ENCODE results near the gene CRYL1. TPM values are rescaled to one million over a fixed set of nuclear protein-coding genes. Genes with fewer than 3 reads are reported as not detected.

CRYL1 gene
- total RNA-seq, 1 experiment from 2014 or later = 2.9 TPM

DNA sequence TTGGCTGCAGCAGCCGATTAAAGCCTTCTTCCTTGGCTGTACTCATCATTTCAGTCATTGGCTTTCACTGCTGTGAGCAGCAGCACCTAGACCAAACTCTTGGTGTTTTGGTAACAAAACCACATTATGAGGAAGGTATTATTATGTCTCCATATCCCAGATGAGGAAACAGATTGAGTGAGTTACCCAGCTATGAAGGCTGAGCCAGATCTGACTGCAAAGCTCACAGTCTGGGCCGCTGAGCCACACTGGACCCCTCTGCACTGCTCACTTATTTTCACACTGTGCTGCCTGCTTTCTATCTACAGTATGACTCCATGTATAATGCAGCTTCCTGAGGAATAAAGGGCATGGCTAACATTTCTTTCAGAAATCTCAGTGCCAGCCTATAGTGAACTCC is 24.5 kb downstream of the CRYL1 start (continued):
- no peak for TF ChIP-seq TP53 (CRISPR knock-in tag; IDR thresholded peaks at IDR 0.05)

DNA sequence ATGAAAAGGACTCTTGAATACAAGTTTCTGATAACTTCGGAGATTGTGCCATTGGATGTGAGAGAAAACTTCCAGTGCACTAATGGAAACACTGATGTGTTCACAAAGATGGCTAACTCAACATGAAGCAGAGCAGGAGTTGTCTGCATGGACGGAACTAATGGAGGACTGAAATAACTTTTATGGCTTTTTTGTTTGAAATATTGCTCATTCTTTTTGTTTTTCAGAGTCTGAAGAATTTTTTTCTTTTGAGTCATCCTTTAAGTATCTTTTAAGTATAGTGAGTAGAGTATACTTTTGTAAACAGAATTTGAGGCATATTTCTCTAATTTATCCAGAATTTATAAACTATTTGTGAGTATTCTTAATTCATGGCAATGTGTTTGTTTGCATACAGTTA is 25.7 kb downstream of the CRYL1 start:
- CTCF ChIA-PET = no interaction called here
- no peak for DNase-seq (ENCODE audit: low spot score)

DNA sequence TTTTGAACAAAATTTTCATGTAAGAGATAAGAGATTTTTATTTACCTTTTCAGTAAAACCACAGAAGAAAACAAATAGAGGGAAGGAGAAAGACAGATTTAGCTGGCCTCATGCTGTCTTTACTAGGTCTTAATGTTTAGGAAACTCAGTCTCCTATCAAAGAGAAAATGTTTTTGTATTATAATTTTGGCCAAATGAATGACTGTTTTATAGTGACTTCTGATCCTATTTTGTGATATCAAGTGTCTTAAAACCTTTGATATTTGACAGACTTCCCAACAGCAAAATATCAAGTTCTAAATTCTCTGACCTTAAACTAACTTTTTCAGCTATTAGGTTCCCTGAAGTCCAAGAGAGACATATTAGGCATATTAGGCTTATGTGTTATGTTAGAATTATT is 27.0 kb downstream of the CRYL1 start:
- Mint-ChIP-seq H3K4me1 (peaks cover 8% of the 10 kb centered on the region), H3K4me3 (no peak overlapping the region), H3K27me3 (ENCODE audit: low read depth) (peaks cover 3% of the 10 kb centered on the region; the same call in 1 of the 2 replicates), H3K36me3 (peaks cover 12% of the 10 kb centered on the region), H3K9me3 (peaks cover 21% of the 10 kb centered on the region), H3K27ac (no peak overlapping the region)
- ChIA-PET POLR2A (no interaction called here), CTCF (no interaction called here)
- TF ChIP-seq FOXP1 (CRISPR knock-in tag; IDR thresholded peaks at IDR 0.05; ENCODE audit: borderline replicate concordance) (no peak), ZNF671 (CRISPR knock-in tag; IDR thresholded peaks at IDR 0.05) (no peak)
- TF ChIP-seq, protein P1, sequence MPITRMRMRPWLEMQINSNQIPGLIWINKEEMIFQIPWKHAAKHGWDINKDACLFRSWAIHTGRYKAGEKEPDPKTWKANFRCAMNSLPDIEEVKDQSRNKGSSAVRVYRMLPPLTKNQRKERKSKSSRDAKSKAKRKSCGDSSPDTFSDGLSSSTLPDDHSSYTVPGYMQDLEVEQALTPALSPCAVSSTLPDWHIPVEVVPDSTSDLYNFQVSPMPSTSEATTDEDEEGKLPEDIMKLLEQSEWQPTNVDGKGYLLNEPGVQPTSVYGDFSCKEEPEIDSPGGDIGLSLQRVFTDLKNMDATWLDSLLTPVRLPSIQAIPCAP (CRISPR knock-in tag; IDR thresholded peaks at IDR 0.05) = no peak
- TF ChIP-seq, protein P2, sequence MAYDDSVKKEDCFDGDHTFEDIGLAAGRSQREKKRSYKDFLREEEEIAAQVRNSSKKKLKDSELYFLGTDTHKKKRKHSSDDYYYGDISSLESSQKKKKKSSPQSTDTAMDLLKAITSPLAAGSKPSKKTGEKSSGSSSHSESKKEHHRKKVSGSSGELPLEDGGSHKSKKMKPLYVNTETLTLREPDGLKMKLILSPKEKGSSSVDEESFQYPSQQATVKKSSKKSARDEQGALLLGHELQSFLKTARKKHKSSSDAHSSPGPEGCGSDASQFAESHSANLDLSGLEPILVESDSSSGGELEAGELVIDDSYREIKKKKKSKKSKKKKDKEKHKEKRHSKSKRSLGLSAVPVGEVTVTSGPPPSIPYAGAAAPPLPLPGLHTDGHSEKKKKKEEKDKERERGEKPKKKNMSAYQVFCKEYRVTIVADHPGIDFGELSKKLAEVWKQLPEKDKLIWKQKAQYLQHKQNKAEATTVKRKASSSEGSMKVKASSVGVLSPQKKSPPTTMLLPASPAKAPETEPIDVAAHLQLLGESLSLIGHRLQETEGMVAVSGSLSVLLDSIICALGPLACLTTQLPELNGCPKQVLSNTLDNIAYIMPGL (CRISPR knock-in tag; IDR thresholded peaks at IDR 0.05) = no peak
- TF ChIP-seq, protein P3, sequence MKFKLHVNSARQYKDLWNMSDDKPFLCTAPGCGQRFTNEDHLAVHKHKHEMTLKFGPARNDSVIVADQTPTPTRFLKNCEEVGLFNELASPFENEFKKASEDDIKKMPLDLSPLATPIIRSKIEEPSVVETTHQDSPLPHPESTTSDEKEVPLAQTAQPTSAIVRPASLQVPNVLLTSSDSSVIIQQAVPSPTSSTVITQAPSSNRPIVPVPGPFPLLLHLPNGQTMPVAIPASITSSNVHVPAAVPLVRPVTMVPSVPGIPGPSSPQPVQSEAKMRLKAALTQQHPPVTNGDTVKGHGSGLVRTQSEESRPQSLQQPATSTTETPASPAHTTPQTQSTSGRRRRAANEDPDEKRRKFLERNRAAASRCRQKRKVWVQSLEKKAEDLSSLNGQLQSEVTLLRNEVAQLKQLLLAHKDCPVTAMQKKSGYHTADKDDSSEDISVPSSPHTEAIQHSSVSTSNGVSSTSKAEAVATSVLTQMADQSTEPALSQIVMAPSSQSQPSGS (CRISPR knock-in tag; IDR thresholded peaks at IDR 0.05; ENCODE audit: borderline replicate concordance, low read depth) = no peak
- TF ChIP-seq, protein P4, sequence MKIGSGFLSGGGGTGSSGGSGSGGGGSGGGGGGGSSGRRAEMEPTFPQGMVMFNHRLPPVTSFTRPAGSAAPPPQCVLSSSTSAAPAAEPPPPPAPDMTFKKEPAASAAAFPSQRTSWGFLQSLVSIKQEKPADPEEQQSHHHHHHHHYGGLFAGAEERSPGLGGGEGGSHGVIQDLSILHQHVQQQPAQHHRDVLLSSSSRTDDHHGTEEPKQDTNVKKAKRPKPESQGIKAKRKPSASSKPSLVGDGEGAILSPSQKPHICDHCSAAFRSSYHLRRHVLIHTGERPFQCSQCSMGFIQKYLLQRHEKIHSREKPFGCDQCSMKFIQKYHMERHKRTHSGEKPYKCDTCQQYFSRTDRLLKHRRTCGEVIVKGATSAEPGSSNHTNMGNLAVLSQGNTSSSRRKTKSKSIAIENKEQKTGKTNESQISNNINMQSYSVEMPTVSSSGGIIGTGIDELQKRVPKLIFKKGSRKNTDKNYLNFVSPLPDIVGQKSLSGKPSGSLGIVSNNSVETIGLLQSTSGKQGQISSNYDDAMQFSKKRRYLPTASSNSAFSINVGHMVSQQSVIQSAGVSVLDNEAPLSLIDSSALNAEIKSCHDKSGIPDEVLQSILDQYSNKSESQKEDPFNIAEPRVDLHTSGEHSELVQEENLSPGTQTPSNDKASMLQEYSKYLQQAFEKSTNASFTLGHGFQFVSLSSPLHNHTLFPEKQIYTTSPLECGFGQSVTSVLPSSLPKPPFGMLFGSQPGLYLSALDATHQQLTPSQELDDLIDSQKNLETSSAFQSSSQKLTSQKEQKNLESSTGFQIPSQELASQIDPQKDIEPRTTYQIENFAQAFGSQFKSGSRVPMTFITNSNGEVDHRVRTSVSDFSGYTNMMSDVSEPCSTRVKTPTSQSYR (CRISPR knock-in tag; IDR thresholded peaks at IDR 0.05) = no peak
- DNase-seq (ENCODE audit: low spot score) = no peak
- ATAC-seq = no peak

More for the DNA sequence above, 25.7 kb downstream of the CRYL1 start:
- ATAC-seq = no peak
- Mint-ChIP-seq H3K27me3 (ENCODE audit: low read depth) (peaks cover 3% of the 10 kb centered on the region; the same call in 1 of the 2 replicates), H3K4me3 (no peak overlapping the region), H3K9me3 (peaks cover 21% of the 10 kb centered on the region), H3K4me1 (peaks cover 10% of the 10 kb centered on the region), H3K36me3 (peaks cover 12% of the 10 kb centered on the region), H3K27ac (no peak overlapping the region)
- POLR2A ChIA-PET = no interaction called here
- TF ChIP-seq RORB (CRISPR knock-in tag; IDR thresholded peaks at IDR 0.05) (no peak), ZNF317 (CRISPR knock-in tag; IDR thresholded peaks at IDR 0.05; ENCODE audit: borderline replicate concordance, low read depth) (no peak), ATF1 (CRISPR knock-in tag; IDR thresholded peaks at IDR 0.05) (no peak), ZNF138 (CRISPR knock-in tag; conservative IDR thresholded peaks at IDR 0.05) (no peak), SOX15 (CRISPR knock-in tag; IDR thresholded peaks at IDR 0.05) (no peak), MYBL2 (CRISPR knock-in tag; IDR thresholded peaks at IDR 0.05) (no peak), ELF4 (CRISPR knock-in tag; IDR thresholded peaks at IDR 0.05; ENCODE audit: low read depth) (no peak), NFYB (CRISPR knock-in tag; conservative IDR thresholded peaks at IDR 0.05; ENCODE audit: low read depth) (no peak), SP1 (CRISPR knock-in tag; conservative IDR thresholded peaks at IDR 0.05) (no peak), ZNF671 (CRISPR knock-in tag; IDR thresholded peaks at IDR 0.05) (no peak), PRRX2 (CRISPR knock-in tag; IDR thresholded peaks at IDR 0.05) (no peak), GABPB1 (CRISPR knock-in tag; IDR thresholded peaks at IDR 0.05) (no peak)
- TF ChIP-seq, protein P5, sequence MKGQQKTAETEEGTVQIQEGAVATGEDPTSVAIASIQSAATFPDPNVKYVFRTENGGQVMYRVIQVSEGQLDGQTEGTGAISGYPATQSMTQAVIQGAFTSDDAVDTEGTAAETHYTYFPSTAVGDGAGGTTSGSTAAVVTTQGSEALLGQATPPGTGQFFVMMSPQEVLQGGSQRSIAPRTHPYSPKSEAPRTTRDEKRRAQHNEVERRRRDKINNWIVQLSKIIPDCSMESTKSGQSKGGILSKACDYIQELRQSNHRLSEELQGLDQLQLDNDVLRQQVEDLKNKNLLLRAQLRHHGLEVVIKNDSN (CRISPR knock-in tag; IDR thresholded peaks at IDR 0.05) = no peak
- TF ChIP-seq, protein P6, sequence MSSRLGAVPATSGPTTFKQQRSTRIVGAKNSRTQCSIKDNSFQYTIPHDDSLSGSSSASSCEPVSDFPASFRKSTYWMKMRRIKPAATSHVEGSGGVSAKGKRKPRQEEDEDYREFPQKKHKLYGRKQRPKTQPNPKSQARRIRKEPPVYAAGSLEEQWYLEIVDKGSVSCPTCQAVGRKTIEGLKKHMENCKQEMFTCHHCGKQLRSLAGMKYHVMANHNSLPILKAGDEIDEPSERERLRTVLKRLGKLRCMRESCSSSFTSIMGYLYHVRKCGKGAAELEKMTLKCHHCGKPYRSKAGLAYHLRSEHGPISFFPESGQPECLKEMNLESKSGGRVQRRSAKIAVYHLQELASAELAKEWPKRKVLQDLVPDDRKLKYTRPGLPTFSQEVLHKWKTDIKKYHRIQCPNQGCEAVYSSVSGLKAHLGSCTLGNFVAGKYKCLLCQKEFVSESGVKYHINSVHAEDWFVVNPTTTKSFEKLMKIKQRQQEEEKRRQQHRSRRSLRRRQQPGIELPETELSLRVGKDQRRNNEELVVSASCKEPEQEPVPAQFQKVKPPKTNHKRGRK (CRISPR knock-in tag; IDR thresholded peaks at IDR 0.05; ENCODE audit: borderline replicate concordance) = no peak
- TF ChIP-seq, protein P7, sequence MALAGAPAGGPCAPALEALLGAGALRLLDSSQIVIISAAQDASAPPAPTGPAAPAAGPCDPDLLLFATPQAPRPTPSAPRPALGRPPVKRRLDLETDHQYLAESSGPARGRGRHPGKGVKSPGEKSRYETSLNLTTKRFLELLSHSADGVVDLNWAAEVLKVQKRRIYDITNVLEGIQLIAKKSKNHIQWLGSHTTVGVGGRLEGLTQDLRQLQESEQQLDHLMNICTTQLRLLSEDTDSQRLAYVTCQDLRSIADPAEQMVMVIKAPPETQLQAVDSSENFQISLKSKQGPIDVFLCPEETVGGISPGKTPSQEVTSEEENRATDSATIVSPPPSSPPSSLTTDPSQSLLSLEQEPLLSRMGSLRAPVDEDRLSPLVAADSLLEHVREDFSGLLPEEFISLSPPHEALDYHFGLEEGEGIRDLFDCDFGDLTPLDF (CRISPR knock-in tag; IDR thresholded peaks at IDR 0.05) = no peak
- TF ChIP-seq, protein P8, sequence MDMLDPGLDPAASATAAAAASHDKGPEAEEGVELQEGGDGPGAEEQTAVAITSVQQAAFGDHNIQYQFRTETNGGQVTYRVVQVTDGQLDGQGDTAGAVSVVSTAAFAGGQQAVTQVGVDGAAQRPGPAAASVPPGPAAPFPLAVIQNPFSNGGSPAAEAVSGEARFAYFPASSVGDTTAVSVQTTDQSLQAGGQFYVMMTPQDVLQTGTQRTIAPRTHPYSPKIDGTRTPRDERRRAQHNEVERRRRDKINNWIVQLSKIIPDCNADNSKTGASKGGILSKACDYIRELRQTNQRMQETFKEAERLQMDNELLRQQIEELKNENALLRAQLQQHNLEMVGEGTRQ (CRISPR knock-in tag; IDR thresholded peaks at IDR 0.05) = no peak
- TF ChIP-seq, protein P1 (CRISPR knock-in tag; IDR thresholded peaks at IDR 0.05) = no peak
- TF ChIP-seq, protein P9, sequence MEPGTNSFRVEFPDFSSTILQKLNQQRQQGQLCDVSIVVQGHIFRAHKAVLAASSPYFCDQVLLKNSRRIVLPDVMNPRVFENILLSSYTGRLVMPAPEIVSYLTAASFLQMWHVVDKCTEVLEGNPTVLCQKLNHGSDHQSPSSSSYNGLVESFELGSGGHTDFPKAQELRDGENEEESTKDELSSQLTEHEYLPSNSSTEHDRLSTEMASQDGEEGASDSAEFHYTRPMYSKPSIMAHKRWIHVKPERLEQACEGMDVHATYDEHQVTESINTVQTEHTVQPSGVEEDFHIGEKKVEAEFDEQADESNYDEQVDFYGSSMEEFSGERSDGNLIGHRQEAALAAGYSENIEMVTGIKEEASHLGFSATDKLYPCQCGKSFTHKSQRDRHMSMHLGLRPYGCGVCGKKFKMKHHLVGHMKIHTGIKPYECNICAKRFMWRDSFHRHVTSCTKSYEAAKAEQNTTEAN (CRISPR knock-in tag; IDR thresholded peaks at IDR 0.05) = no peak

Measured in WTC11 (cell line).